ENCODE data around the gene CD79A. TPM values are rescaled to one million over a fixed set of nuclear protein-coding genes. Genes with fewer than 3 reads are reported as not detected.

Gene CD79A
- total RNA-seq, 4 donors from 2014 or later: 2.3 to 33.0 (median 8.2) TPM; not detected in 1

GRCh38 chr19:41915776-41916414 lies 38.8 kb downstream of the CD79A start:
- Histone ChIP-seq H3K36me3 (no peaks in the 10 kb centered on the region), H3K4me1 (peaks cover 3 to 16% (median 12%) of the 10 kb centered on the region in 4 donors), H3K4me3 (no peak overlapping the region), H3K27me3 (peaks cover 71% of the 10 kb centered on the region), H3K27ac (no peak overlapping the region), H3K9me3 (no peaks in the 10 kb centered on the region)
- intact Hi-C loops (cut with DNase I; ENCODE audit: low total_unique reads): no loop called here
- in situ Hi-C loops (cut with MboI; ENCODE audit: low pct_ligation_motif_present in 1 of 4, low pct_unique_long_range_greater_than_20kb in 1 of 4, low sequenced_read_pairs in 3 of 4): no loop called here
- DNase-seq: no peak
- no peak for TF ChIP-seq CTCF (IDR thresholded peaks at IDR 0.05)
- TF ChIP-seq POLR2AphosphoS5 (IDR thresholded peaks at IDR 0.05): no peak
- no peak for TF ChIP-seq EP300 (IDR thresholded peaks at IDR 0.05; ENCODE audit: low read depth)
- no peak for TF ChIP-seq POLR2A (IDR thresholded peaks at IDR 0.05)
- 35% methylated on average over 27 of the region's 27 CpGs; no CpG with 5 or more reads in 1 of the 2 donors for WGBS, 2 donors (ENCODE audit: low coverage in 1 of 2)

- Histone ChIP-seq H3K9me3 (no peaks in the 10 kb centered on the region), H3K4me3 (no peak overlapping the region), H3K36me3 (no peaks in the 10 kb centered on the region), H3K4me1 (peaks cover 3 to 16% (median 11%) of the 10 kb centered on the region in 4 donors), H3K27me3 (peaks cover 71% of the 10 kb centered on the region), H3K27ac (no peak overlapping the region)
- no peak for DNase-seq
- WGBS, 2 donors (ENCODE audit: low coverage in 1 of 2): 0 to 48% methylated on average over 1 to 12 of the region's 12 CpGs
- TF ChIP-seq POLR2A (IDR thresholded peaks at IDR 0.05) (no peak), EP300 (IDR thresholded peaks at IDR 0.05; ENCODE audit: low read depth) (no peak), CTCF (IDR thresholded peaks at IDR 0.05) (no peak), POLR2AphosphoS5 (IDR thresholded peaks at IDR 0.05) (no peak)
- intact Hi-C loops (cut with DNase I; ENCODE audit: low total_unique reads): no loop called here
- in situ Hi-C loops (cut with MboI; ENCODE audit: low pct_ligation_motif_present in 1 of 4, low pct_unique_long_range_greater_than_20kb in 1 of 4, low sequenced_read_pairs in 3 of 4): no loop called here
Observed at GRCh38 chr19:41917676-41918075, 40.6 kb downstream of the CD79A start.

- no peaks in the 10 kb centered on the region for H3K9me3 ChIP-seq
- H3K27ac ChIP-seq: no peak overlapping the region
- peaks cover 71% of the 10 kb centered on the region for H3K27me3 ChIP-seq
- 86 to 92% methylated on average over 3 to 6 of the region's 6 CpGs for WGBS, 2 donors (ENCODE audit: low coverage in 1 of 2)
- H3K36me3 ChIP-seq: no peaks in the 10 kb centered on the region
- intact Hi-C loops (cut with DNase I; ENCODE audit: low total_unique reads): no loop called here
- no peak for DNase-seq
- H3K4me1 ChIP-seq: peaks cover 3 to 11% (median 7%) of the 10 kb centered on the region in 4 donors
- H3K4me3 ChIP-seq: no peak overlapping the region
- in situ Hi-C loops (cut with MboI; ENCODE audit: low pct_ligation_motif_present in 1 of 4, low pct_unique_long_range_greater_than_20kb in 1 of 4, low sequenced_read_pairs in 3 of 4): no loop called here
- TF ChIP-seq POLR2AphosphoS5 (IDR thresholded peaks at IDR 0.05) (no peak), EP300 (IDR thresholded peaks at IDR 0.05; ENCODE audit: low read depth) (no peak)
Observed at GRCh38 chr19:41918095-41918494, 41.0 kb downstream of the CD79A start.

- intact Hi-C loops (cut with DNase I; ENCODE audit: low total_unique reads): no loop called here
- Histone ChIP-seq H3K27ac (no peak overlapping the region), H3K4me3 (no peak overlapping the region), H3K36me3 (no peaks in the 10 kb centered on the region), H3K9me3 (no peaks in the 10 kb centered on the region), H3K27me3 (peaks cover 67% of the 10 kb centered on the region), H3K4me1 (peaks cover 3 to 7% (median 3%) of the 10 kb centered on the region in 4 donors)
- no peak for DNase-seq
- in situ Hi-C loops (cut with MboI; ENCODE audit: low pct_ligation_motif_present in 1 of 4, low pct_unique_long_range_greater_than_20kb in 1 of 4, low sequenced_read_pairs in 3 of 4): no loop called here
- no peak for TF ChIP-seq POLR2AphosphoS5 (IDR thresholded peaks at IDR 0.05)
- no peak for TF ChIP-seq EP300 (IDR thresholded peaks at IDR 0.05; ENCODE audit: low read depth)
- TF ChIP-seq CTCF (IDR thresholded peaks at IDR 0.05): no peak
- no peak for TF ChIP-seq POLR2A (IDR thresholded peaks at IDR 0.05)
- 87 to 88% methylated on average over 5 of the region's 5 CpGs for WGBS, 2 donors (ENCODE audit: low coverage in 1 of 2)
Observed at GRCh38 chr19:41918653-41919244, 41.7 kb downstream of the CD79A start.
